GM19395 (cell line): ENCODE data around the gene GNAI2.
"Not testable (repeated sequence)": the region's sequence is repeated elsewhere in the genome, so short reads cannot be mapped to it uniquely, and the experiment has no call there.

Source experiments
- ATAC-seq: cut with Tn5 transposase; IDR thresholded peaks from one replicate; pipeline ENCODE4 v1.9.1; 2021; ENCODE audit warnings: mild to moderate bottlenecking, moderate library complexity; ENCODE audit not compliant: unreplicated experiment

Gene GNAI2

DNA sequence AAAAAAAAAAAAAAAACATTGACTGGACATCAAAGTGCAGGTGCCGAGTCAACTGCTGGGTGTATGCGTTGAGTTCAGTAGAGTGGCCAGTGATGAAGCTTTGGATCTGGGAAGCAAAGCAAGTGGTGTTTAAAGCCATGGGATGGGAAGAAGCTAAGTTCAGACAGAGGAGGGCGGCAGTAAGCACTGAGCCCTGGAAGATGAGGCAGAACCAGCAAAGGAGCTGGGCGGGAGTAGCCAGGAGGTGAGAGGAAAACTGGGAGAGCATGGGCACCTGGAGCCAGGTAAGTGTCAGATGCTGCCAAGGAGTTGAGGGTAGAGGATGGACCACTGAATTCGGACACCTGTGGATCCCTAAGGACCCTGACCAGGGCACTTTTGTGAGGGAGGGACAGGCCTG is 11.4 kb upstream of the GNAI2 start:
- ATAC-seq, result no peak

DNA sequence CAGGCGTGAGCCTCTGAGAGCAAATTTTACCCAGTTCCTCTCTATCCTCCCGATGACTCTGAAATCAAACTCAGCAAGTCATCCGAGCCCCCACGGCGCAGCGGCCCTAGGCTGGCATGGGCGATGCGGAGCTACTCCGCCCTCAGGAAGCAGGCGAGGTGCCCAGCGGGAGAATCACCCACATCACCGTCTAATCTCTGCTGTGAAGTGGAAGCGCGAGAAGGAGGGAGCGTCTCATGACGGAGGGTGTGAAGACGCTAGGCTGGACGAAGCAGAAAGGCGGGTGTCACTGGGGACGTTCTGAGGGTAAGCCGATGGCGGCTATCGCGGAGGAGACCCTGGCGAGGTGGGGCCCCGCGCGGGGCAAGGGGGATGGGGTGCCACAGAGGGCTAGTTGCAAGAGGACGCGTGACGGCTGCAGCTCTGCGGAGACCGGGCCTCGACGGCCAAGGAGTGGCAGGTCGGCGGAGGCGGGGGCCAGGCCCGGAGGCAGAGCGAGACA is 9.1 kb upstream of the GNAI2 start:
- ATAC-seq, result peak; percentile 17

DNA sequence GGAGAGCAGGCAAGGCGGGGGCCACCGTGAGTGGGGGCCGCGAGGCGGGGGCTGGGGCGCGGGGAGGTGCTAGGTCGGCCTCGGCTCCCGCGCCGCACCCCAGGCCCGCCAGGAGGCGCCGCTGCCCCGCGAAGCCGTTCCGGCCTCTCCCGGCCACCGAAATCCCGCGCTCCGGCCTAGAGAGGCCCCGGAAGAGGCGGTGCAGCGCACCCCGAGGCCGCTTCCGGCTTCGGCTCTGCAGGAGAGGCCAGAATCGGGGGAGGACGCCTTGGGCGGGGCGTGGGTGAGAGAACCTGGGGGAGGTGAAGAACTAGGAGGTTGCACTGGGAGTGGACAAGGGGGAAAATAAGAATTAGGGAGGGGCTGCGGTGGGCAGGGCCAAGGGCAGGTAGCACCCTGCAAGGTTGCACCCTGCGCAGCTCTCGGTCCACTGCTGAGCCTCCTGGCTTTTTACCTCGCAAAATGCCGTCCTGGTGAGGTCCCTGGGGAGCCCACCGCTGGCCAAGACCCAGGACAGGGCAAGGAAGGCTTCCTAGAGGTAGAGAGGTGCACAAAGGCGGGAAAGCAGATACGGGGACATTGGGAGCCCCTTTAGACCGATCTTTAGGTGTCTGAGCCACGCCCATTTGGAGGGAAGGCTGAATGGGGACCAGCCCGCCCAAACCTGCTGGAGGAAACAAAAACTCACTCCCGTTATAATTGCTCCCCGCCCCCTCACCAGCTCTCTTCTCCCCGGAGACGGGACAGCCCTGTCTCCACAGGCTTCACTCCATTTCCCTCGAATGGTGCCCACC is 8.4 kb upstream of the GNAI2 start:
- peak; percentile 84 for ATAC-seq

DNA sequence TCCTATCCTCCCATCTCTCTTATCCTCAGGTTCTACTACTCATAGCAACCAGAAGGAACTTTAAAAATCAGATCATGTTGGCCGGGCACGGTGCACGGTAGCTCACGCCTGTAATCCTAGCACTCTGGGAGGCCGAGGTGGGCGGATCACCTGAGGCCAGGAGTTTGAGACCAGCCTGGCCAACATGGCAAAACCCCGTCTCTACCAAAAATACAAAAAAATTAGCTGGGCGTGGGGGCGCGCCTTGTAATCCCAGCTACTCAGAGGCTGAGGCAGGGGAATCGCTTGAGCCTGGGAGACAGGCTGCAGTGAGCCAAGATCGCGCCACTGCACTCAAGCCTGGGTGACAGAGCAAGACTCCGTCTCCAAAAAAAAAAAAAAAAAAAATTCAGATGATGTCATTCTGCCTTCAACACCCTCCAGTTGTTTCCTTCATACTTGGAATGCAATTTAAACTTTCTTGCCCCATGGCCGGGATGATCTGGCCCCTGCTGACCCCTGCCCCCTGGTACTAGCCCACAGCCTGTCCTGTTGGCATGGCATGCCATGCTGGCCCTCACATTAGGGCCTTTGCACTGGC is 7.7 kb upstream of the GNAI2 start:
- not testable (repeated sequence) for ATAC-seq

DNA sequence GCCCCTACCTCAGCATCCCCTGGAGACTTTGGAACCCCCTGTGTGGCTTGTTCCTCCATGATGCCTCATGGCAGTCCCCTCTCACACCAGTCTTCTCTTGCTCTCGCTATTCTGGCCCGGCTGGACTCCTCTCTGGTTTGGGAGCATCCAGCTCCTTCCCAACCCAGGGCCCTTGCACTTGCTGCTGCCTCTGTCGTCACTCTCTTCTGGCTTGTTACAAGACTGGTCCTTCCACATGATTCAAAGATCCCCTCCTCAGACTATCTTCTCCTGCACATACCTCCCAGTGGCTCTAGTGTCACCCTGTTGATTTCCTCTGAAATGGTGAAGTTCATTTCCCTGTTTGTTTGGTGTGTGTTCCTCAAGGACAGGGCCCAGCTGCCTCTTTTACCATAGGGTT is 6.5 kb upstream of the GNAI2 start:
- no peak for ATAC-seq

DNA sequence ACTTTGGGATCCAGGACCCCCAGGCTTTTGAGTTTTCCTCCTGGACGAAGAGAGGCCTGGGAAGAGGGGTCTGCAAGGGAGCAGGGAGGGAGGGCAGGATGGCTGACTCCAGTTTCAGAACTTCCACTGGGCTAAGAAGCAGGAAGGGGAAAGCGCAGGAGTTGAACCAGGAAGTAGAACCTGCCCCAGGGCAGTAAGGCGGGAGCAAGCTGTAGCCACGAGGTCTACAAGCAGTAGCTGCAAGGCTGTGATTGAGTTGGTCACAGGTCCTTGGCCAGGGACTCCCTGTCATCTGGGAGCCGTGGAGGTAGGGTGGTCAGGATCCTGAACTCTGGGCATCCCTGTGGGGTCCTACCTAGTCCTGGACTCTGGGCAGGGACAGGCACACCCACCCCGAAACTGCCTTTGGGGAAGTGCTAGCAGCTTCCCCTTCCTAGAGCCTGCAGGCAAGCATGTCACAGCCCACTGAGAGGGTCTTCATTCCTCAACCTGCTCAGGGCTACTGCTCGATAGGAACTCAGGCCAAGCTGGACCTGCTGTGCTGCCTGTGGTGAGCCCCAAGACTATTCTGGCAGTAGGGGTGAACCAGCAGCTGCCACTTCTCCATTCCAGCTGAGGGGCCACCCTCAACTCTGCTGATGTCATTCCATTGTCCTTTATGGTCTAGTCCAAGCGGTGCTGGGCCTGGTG is 5.8 kb upstream of the GNAI2 start:
- no peak for ATAC-seq

DNA sequence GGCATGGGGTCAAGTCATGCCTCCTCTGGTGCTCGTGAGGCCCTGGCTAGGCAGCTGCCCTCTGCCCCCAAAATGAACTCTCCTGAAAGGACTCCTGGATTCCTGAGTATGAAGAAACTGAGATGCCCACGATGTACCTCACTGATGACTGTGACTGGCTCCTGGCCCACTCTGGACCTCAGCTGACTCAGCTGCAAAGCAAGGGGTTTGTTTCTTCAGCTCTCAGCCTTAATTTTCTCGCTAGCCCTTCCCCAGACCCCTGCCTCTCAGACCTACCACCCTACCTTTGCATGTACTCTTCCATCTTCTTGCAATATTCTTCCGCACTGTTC is 5.2 kb upstream of the GNAI2 start:
- no peak for ATAC-seq

DNA sequence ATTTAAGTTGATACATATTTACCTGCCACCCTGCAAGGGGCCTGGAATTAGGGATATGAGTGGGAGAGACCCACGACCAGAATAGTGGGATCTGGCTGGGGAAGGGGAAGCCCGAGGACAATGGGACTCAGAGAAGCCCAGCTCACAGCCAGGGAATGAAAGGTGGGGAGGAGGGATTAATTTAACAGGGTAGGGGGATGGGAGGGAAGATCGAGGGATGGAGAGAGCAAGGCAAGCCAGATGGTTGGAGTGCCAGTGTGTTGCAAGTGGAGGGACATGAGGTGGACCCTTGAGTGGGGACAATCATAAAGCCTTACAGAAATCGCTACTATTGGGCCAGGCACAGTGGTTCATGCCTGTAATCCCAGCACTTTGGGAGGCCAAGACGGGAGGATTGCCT is 4.4 kb upstream of the GNAI2 start:
- no peak for ATAC-seq

DNA sequence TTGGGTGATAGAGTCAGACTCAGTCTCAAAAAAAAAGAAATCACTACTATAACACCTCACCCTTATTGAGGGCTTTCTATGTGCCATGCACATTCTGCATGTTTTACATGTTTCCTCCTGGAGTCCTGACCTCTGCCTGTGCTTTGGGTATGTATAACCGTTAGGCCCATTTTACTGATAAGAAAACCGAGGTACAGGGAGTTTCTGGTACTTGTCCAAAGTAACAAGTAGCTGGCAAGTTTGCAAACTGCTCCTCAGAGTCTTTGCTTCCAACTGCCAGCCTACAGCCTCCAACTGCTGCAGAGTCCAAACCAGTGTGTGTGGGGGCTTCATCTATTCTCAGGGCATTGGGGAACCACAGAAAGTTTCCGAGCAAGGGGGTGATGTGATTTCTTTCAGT is 3.7 kb upstream of the GNAI2 start:
- no peak for ATAC-seq

DNA sequence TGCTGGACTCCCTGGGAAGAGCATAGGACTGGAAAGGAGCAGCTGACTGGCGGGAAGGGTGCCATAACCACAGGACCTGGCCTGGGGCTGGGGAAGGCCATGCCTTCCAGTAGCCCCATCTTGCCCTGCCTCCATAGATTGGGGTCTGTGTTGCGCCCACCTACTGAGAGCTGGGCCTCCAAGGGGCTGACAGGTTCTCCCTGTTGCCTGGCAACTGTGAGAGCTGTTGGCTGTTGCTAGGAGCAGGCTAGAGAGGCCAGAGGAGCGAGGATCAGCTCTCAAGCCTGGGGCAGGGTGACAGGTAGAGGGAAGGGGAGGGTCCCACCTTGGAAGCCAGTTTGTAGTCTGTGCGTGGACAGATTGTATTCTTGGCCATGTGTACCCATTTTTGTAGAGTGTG is 2.8 kb upstream of the GNAI2 start:
- ATAC-seq, result no peak

DNA sequence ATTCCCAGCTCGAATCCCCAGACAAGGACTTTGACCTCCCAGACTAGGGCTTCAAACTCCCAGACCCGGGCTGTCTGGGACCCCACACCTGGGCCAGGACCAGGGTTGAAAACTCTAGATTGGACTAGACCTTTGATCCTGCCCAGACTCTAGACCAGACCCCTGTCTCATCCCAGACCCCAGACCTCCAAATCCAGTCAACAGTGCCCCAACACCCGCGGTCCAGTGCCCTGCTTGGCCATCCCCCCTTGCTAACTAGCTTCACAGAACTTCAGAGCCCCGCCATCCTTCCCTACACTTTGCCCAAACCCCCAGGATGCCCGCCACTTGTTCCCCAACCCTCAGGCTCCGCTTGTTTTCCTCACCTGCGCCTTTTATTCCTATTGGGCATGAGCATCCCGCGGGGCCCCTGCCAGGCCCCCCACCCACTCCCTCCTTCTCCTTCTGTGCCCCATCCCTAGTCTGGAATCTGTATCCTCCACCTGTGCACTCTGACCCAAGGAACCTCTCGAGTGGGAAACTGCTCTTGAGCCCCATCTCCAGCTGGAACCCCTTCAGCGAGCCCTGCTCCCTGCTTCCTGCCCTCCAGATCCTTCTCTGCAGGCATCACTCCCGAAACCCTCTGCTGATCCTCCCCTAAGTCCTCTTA is 604 bp downstream of the GNAI2 start:
- no peak for ATAC-seq

DNA sequence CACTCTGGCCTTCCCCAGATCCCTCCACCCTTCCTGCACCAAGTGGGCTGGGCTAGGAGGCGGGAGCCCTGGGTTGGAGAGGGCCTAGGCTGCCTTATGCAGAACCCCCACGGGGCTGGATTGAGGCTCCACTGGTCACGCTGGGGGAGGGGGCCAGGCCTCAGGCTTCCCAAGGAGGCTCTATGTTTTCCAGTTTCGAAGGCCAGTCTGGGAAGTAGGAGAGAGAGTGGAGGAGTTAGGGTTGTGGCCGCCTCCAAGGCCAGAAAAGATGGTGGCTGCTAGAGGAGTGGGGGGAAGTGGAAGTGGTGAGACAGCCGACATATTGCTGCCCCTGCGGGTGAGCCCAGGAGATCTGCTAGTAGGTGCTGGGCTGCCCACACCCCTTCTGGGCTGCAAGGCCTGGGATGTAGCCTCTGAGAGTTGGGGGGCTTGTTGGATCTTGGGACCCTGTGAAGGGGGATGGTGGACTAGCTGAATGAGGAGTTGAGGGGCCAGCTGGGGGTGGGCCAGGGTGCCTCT is 1.2 kb downstream of the GNAI2 start:
- ATAC-seq, result no peak

DNA sequence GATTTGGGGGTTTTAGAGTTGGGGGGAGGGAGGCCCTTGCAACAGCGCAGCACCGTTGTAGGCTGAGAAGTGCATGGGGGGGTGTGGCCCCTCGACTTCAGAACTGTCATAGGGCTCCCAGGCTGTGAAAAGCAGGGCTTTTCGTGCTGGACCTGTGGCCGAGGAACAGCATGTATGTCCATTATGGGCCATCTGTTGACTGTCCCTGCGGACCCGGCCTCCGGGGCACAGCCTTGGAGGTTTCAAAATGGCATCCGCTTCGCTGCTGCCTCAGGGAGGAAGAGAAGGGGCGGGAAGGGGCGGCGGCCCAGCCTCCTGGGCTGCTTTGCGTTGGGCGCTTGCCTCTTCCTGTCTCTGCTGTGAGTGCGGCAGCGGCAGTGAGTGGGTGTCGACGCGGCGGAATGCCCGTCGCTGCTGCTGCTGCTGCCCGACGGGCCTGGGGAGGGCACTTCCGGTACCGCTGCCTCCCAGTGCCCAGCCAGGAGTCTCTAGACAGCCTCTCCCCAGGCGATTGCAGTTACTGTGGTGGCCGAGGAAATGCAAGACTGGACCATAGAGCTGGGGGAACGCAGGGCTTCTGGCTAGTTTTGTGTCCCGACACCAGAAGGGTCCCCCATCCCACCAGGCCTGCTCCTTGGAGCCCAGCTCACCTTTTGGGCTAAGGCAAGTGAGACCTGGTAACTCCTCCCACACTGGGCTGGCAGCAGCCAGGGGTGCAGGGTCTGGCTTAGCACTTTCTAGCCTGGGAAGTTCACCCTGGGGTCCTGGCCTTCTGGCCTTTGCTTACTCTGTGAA is 1.9 kb downstream of the GNAI2 start:
- ATAC-seq, result no peak

DNA sequence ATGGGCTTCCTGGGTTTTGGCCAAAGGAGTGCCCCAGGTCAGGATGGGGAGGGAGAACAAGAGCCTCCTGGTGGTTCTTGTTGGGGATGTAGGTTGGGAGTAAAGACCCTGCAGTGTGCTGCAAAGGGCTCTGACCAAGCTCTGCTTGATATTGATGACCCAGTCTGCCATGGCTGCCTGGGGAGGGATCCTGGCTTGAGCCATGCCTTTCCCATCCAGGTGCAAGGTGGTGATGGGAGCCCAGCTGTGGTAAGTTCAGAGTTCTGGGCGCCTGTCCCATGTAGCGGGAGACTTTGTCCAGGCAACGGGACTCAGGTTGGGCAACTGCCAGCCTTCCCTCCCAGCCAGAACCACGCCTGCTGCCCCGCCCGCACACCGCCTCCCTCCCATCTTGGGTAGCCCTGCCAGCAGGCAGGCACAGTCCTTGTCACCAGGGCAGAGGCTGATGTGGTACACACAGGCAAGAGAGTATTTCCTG is 2.6 kb downstream of the GNAI2 start:
- ATAC-seq, result no peak

DNA sequence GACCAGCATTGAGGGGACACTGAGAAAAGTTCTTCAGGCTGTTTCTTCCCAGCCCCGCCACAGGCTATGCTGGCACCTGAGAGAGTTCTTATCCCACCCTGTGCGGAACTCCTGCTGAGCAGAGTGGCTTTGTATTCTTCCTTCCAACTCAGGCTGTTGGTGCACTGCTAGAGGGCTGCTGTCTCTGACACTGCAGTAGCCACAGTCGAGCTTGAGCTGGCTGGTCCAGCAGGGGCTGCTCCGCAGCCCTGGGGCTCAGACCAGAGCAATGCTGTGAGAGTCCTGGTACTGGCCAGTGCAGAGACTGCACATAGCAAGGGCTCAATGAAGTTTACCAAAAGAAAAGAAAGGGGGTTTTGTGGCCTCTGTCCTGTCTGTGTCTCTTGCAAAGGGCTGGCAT is 3.6 kb downstream of the GNAI2 start:
- no peak for ATAC-seq

DNA sequence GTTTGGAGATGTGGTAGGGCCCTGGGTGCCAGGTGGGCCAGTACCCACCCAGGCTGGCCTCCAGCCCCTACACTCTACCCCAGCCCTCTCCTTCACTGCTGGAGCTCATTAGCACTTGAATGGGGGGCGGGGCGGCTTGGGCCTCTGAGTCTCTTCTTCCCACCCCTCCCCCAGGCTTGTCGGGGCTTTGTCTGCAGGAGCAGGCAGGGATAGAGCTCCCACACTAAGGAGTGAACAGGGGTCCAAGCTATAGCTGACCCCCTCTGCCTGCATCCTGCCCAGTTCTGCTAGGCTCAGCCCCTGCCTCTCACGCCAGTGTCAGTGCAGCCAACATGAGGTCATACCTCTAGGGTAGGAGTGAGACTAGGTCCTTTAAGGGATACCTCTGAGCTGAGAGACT is 5.2 kb downstream of the GNAI2 start:
- no peak for ATAC-seq

DNA sequence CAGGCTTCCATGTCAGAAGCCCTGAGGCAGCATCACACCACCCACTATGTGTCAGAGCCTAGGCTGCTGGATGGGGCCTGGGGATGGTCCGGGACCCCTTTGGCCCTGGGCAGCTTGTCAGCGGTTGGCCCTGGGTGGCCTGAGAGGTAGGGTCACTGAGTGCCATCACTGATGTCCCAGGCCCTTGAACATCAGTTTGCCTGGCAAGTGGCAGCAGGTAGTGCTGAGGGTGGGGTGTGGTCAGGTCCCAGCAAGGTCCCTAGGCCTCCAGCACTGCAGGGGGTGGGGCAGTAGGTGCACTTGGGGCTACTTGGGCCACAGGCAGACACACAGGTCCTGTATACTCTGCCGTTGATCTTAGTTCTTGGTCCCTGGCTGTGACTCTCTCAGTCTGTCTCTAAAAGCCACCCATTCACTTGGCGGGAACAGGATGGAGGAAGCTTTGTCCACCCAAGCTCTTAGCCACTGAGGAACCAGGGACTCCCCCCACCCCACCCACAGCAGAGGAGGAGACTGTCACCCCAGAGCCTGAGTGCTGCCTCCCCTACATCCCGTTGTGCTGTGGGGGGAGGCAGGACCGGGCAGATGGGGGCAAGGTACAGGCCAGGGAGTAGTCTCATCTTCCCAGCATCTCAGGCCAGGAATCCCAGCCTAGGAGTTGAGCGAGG is 5.8 kb downstream of the GNAI2 start:
- no peak for ATAC-seq

DNA sequence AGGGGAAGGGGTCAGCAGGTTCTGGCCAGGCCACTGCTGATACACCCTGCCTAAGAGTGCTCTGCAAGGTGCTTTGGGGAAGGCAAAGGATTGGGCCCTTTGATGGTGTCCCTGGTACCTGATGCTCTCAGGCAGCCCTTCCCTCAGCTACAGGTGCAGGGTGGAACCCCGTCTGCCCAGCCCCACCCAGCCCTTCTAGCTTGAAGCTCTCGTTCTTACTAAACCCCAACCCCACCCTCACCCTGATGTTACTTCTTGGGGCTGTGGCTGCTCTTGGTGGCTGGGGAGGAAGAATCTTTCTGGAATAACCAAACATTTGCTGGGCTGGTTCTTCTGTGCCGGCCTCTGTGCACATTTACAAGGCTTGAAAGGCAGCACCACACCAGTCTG is 6.4 kb downstream of the GNAI2 start:
- no peak for ATAC-seq

DNA sequence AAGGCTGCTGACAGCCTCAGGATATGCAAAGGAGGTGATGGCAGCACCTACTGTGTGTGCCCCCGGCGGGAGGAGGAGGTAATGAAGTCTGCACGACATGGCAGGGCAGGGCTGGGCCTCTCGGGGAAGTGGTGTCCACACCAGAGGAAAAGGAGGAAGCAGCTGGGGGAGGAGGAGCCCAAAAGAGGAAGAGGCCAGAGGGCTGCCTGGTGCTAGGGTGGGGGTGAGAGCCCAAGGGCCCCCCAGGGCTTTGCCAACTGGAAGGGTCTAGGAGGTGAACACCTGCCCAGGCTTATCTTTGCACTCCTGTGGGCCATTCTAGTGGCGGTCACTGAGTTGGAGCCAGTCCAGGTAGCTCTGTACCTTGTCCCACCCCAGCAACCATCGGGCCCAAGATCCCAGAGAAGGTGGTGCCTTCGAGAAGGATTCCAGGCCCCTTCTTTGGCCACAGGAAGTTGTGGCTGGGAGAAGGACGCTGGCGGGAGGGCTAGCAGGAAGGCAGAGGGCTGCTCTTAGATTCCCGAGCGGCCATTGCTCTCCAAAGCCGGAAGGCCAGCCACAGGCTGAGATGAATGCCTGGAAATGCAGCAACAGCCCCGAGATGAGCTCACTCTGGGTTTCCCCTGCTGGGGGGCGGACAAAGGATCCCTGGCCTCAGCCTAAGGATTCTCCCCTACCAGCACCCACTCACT is 7.0 kb downstream of the GNAI2 start:
- no peak for ATAC-seq

DNA sequence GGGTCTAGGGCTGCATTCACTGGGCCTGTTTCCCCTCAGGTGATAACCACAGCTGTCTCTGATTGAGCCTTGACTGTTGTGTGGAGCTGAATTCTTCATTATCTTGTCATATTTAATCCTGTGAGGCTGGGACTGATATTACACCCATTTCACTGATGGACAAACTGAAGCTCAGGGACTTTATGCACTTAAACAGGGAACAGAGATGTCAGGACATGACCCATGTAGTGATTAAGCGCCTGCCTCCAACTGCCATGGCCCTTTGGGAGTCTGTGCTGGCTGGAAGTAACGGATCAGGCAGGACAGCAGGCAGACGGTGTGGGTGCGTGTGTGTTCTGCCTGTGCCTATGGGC is 7.5 kb downstream of the GNAI2 start:
- ATAC-seq, result no peak
